ENCODE results near the gene TLN1.
A peak's percentile ranks its signal among the peaks of the same experiment; 100 is the strongest.

TLN1 gene

DNA sequence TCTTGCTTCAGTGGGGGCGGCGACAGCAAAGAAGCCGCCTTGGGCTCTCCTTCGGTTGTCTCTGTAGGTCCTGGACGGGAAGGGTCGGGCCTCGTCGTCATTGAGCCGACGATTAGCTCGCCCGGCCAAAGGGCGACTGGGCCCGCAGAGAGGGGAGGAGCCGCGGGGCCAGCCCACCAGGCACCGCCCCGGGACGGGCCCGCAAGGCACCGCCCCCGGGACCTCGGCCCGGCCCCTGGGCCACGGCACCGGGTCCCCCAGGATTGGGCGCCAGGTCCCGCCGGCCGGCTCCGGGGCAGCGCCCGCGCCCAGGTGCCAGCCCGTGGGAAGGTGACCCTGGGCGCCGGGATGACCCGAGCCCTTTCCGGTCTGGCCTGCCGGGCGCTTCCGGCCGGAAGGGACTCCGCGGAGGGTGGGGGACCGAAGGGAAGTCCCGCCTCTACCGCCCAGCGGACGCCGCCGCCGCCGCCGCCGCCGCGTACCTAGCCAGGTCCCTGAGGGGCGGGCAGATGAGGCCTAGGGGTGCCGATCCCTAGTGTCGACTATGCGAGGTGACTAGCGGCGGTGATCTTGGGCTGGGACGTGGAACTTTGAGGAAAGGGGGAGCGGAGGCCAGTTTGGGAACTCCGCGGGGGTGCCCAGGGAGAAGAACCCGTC is 17.0 kb upstream of the TLN1 start, which contains the start of the genes GBA2 and RGP1:
Gene GBA2 (minus strand): TSS at position 371 of the 657 bp plus-strand sequence. CDS start 524 bp downstream, outside the sequence.
Gene RGP1 (plus strand): TSS at position 430 of the 657 bp plus-strand sequence. CDS start 469 bp downstream, outside the sequence.
- DNase-seq (ENCODE audit: low read depth in 2 of 2) = peak; percentile 61 to 74
- TF ChIP-seq, protein P1, sequence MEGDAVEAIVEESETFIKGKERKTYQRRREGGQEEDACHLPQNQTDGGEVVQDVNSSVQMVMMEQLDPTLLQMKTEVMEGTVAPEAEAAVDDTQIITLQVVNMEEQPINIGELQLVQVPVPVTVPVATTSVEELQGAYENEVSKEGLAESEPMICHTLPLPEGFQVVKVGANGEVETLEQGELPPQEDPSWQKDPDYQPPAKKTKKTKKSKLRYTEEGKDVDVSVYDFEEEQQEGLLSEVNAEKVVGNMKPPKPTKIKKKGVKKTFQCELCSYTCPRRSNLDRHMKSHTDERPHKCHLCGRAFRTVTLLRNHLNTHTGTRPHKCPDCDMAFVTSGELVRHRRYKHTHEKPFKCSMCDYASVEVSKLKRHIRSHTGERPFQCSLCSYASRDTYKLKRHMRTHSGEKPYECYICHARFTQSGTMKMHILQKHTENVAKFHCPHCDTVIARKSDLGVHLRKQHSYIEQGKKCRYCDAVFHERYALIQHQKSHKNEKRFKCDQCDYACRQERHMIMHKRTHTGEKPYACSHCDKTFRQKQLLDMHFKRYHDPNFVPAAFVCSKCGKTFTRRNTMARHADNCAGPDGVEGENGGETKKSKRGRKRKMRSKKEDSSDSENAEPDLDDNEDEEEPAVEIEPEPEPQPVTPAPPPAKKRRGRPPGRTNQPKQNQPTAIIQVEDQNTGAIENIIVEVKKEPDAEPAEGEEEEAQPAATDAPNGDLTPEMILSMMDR (IDR thresholded peaks at IDR 0.05; ENCODE audit: low read depth, low read length) = no peak
- peak within 1 kb of the TSS; percentile 83 to 87 for H3K4me3 ChIP-seq (replicated peaks in 1 of 2; ENCODE audit: low read depth in 2 of 2, low read length in 2 of 2)

GRCh38 chr9:35748242-35748857 is 16.4 kb upstream of the TLN1 start:
- no peak for DNase-seq (ENCODE audit: low read depth in 2 of 2)
- peak overlapping the region; percentile 83 to 87 for H3K4me3 ChIP-seq (replicated peaks in 1 of 2; ENCODE audit: low read depth in 2 of 2, low read length in 2 of 2)
- TF ChIP-seq, protein P1 (IDR thresholded peaks at IDR 0.05; ENCODE audit: low read depth, low read length) = no peak

GRCh38 chr9:35746583-35746982 is 14.6 kb upstream of the TLN1 start:
- peak overlapping the region; percentile 83 to 87 for H3K4me3 ChIP-seq (replicated peaks in 1 of 2; ENCODE audit: low read depth in 2 of 2, low read length in 2 of 2)

DNA sequence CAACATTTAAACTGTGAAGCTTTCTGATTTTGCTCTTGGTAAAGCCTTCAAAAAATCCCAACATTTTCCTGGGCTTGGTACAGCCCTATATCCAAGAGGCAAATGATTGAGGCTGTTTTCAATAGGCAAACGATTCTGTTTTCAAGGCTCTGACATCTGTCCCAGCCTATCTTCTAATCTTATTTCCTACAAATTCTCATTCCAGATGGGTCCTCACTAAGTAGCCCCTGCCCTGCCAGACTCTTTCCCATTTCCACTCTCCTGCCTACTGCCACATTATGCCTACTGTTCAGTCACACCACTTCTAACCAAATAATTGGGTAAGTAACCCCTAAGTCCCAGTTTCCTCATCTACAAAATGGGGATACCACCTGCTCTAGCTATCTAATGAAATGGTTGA is 13.6 kb upstream of the TLN1 start:
- DNase-seq (ENCODE audit: low read depth in 2 of 2) = no peak
- no peak overlapping the region for H3K4me3 ChIP-seq (replicated peaks in 1 of 2; ENCODE audit: low read depth in 2 of 2, low read length in 2 of 2)
- TF ChIP-seq, protein P1 (IDR thresholded peaks at IDR 0.05; ENCODE audit: low read depth, low read length) = no peak

More at GRCh38 chr9:35746583-35746982, 14.6 kb upstream of the TLN1 start:
- peak in 1 of 2 donors; percentile 50 for DNase-seq (ENCODE audit: low read depth in 2 of 2)
- TF ChIP-seq, protein P1 (IDR thresholded peaks at IDR 0.05; ENCODE audit: low read depth, low read length) = no peak

- no peak overlapping the region for H3K4me3 ChIP-seq (replicated peaks in 1 of 2; ENCODE audit: low read depth in 2 of 2, low read length in 2 of 2)
- DNase-seq (ENCODE audit: low read depth in 2 of 2) = no peak
- TF ChIP-seq, protein P1 (IDR thresholded peaks at IDR 0.05; ENCODE audit: low read depth, low read length) = no peak
Observed at GRCh38 chr9:35743880-35744518, 12.0 kb upstream of the TLN1 start.

GRCh38 chr9:35743452-35743851 is 11.5 kb upstream of the TLN1 start:
- DNase-seq (ENCODE audit: low read depth in 2 of 2) = no peak
- H3K4me3 ChIP-seq (replicated peaks in 1 of 2; ENCODE audit: low read depth in 2 of 2, low read length in 2 of 2) = no peak overlapping the region
- TF ChIP-seq, protein P1 (IDR thresholded peaks at IDR 0.05; ENCODE audit: low read depth, low read length) = no peak
